ENCODE results near the gene MUC12.

DNA sequence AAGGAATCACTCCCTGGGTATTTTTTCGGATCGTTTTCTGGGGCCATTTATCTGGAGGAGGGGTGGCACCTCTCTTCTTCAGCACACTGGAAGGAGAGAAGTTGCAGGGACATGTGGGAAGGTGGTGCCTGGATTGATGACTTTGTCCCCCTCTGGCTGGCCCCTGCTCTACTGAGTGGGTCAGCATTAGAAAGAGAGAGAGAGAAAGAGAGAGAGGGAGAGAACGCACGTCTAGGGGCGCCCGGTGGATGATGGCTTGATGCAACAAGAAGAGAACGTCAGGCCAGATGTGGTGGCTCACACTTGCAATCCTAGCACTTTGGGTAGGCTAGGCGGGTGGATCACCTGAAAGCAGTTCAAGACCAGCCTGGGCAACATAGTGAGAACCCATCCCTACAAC, 5.5 kb upstream of the MUC12 start:
- no peak for TF ChIP-seq EZH2 (IDR thresholded peaks at IDR 0.05)
- TF ChIP-seq POLR2AphosphoS5 (IDR thresholded peaks at IDR 0.05; ENCODE audit: borderline replicate concordance, low read depth, low read length): no peak

Measured in SK-N-MC (cell line).